Stomach (tissue), 4 donors: ENCODE data around the gene CFHR4.

Experiments
- CTCF ChIP-seq, 7 experiments: fragments of 450-650 bp in 4 of 7; fragments of 200-600 bp in 3 of 7; sonication (generic) in 3 of 7; IDR thresholded peaks; one replicate each; pipeline ENCODE4 v1.5.1; 2016 to 2019; ENCODE audit warnings: antibody characterized with exemption in 7 of 7, control low read depth in 2 of 7, mild to moderate bottlenecking in 1 of 7
- EP300 ChIP-seq: sonication (generic); formaldehyde crosslinking; IDR thresholded peaks from one replicate; pipeline ENCODE4 v1.6.1; 2017; ENCODE audit warnings: antibody characterized with exemption
- POLR2A ChIP-seq, 4 donors: fragments of 450-650 bp; IDR thresholded peaks; one replicate each; pipeline ENCODE4 v1.6.1; 2016; ENCODE audit warnings: antibody characterized with exemption in 4 of 4, control low read depth in 2 of 4, mild to moderate bottlenecking in 1 of 4, moderate library complexity in 1 of 4

GRCh38 chr1:196860323-196860884, 27.4 kb upstream of the CFHR4 start:
- TF ChIP-seq CTCF (IDR thresholded peaks at IDR 0.05) (no peak), EP300 (no peak), POLR2A (IDR thresholded peaks at IDR 0.05) (no peak)
